Central memory CD8-positive, alpha-beta T cell (primary cell): ENCODE measurements around the gene S100B.
A peak's percentile ranks its signal among the peaks of the same experiment; 100 is the strongest.

ENCODE experiments used
- ATAC-seq: fragments of 150-1000 bp; cut with Tn5 transposase; replicated peaks from 2 replicates; pipeline ENCODE4 v1.10.0; 2022; ENCODE audit warnings: mild to moderate bottlenecking, moderate FRiP score, moderate number of reproducible peaks; ENCODE audit not compliant: poor library complexity, severe bottlenecking; ENCODE audit errors: extremely low read depth
- DNase-seq, 2 donors: peaks; one replicate each; pipeline ENCODE4 v3.0.0; 2021; ENCODE audit warnings: low spot score in 2 of 2
- H3K27ac Mint-ChIP-seq: one replicate; pipeline ENCODE4 v1.8.0; 2022; ENCODE audit warnings: low read depth, mild to moderate bottlenecking, moderate library complexity, mixed read lengths
- H3K27me3 Mint-ChIP-seq: one replicate; pipeline ENCODE4 v1.8.0; 2022; ENCODE audit warnings: mixed read lengths
- H3K36me3 Mint-ChIP-seq: one replicate; pipeline ENCODE4 v1.8.0; 2022; ENCODE audit warnings: mild to moderate bottlenecking, moderate library complexity, mixed read lengths; ENCODE audit not compliant: insufficient read depth
- H3K4me1 Mint-ChIP-seq: one replicate; pipeline ENCODE4 v1.8.0; 2022; ENCODE audit warnings: mixed read lengths
- H3K4me3 Mint-ChIP-seq: one replicate; pipeline ENCODE4 v1.8.0; 2022; ENCODE audit warnings: mild to moderate bottlenecking, moderate library complexity, mixed read lengths
- H3K9me3 Mint-ChIP-seq: one replicate; pipeline ENCODE4 v1.8.0; 2022; ENCODE audit warnings: mixed read lengths

The S100B gene

GRCh38 chr21:46550116-46550941 is 54.6 kb downstream of the S100B start:
- DNase-seq = peak; percentile 40 to 65
- Mint-ChIP-seq H3K4me1 (peaks cover 28% of the 10 kb centered on the region), H3K4me3 (peak overlapping the region; percentile 64), H3K27me3 (no peaks in the 10 kb centered on the region), H3K36me3 (peaks cover 25% of the 10 kb centered on the region), H3K27ac (peak overlapping the region; percentile 99), H3K9me3 (no peaks in the 10 kb centered on the region)
- peak; percentile 86 for ATAC-seq

GRCh38 chr21:46549650-46550049 is 55.2 kb downstream of the S100B start:
- Mint-ChIP-seq H3K4me3 (no peak overlapping the region), H3K9me3 (no peaks in the 10 kb centered on the region), H3K27ac (peak overlapping the region; percentile 99), H3K4me1 (peaks cover 28% of the 10 kb centered on the region), H3K36me3 (peaks cover 25% of the 10 kb centered on the region), H3K27me3 (no peaks in the 10 kb centered on the region)
- DNase-seq (no peak), ATAC-seq (no peak)
